Muscle of leg (tissue), 11 donors: ENCODE results near the gene KRT1. TPM values are rescaled to one million over a fixed set of nuclear protein-coding genes. Genes with fewer than 3 reads are reported as not detected.

Experiments used
- DNase-seq: peaks from one replicate; pipeline ENCODE4 v3.0.0; 2013
- H3K27ac ChIP-seq: one replicate; pipeline ENCODE4 v1.5.1; 2013; ENCODE audit warnings: mild to moderate bottlenecking, low read length, control low read depth
- H3K27me3 ChIP-seq: one replicate; pipeline ENCODE4 v1.6.1; 2013; ENCODE audit warnings: low read length; ENCODE audit not compliant: control insufficient read depth, insufficient read depth
- H3K36me3 ChIP-seq: one replicate; pipeline ENCODE4 v1.6.1; 2013; ENCODE audit warnings: low read length; ENCODE audit not compliant: control insufficient read depth, insufficient read depth
- H3K4me1 ChIP-seq: one replicate; pipeline ENCODE4 v1.6.1; 2013; ENCODE audit warnings: low read length; ENCODE audit not compliant: control insufficient read depth, insufficient read depth
- H3K4me3 ChIP-seq: one replicate; pipeline ENCODE4 v1.5.1; 2013; ENCODE audit warnings: low read length, control low read depth
- H3K9me3 ChIP-seq: replicated peaks from 2 replicates; pipeline ENCODE4 v1.6.1; 2013; ENCODE audit warnings: low read depth, low read length; ENCODE audit not compliant: control insufficient read depth
- WGBS: methylation state at CpG from one replicate; pipeline ENCODE4 v1.1.5; 2013; ENCODE audit warnings: missing lambda C conversion rate; ENCODE audit not compliant: insufficient coverage; 5-methylcytosine and 5-hydroxymethylcytosine counted together
- polyA plus RNA-seq, 8 donors: library from polyadenylated mRNA; unstranded; fragments of 120-200 nt; gene quantifications; one replicate each; pipeline versions ENCODE4 v1.2.1 to v1.2.3, GENCODE V29; 2013; ENCODE audit warnings: inconsistent platforms in 1 of 8, low replicate concordance in 1 of 8; ENCODE audit not compliant: insufficient read length in 8 of 8, insufficient read depth in 1 of 8
- total RNA-seq: library from RNA; stranded (reverse); fragments of 120-200 nt; gene quantifications from one replicate; pipeline ENCODE4 v1.2.4, GENCODE V29; 2013

KRT1 gene
- total and polyA plus RNA-seq, 9 donors = 0.35 to 193 (median 1.8) TPM

DNA sequence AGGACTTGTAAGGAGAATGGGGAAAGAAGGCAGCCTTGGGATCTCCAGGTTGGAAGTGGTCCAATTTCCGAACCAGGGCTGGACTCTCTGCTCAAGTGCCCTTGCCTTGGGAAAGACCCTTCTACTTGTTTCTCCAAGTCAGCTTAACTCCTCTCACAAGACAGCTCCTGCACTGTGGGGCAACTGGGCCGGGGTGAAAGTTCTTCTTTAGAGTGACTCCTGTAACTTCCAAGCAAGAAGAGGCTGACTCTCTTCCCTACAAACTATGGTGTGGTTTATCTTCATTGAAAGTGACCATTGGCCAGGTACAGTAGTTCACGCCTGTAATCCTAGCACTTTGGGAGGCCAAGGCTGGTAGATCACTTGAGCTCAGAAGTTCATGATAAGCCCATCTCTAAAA is 13.7 kb downstream of the KRT1 start:
- no CpG with 5 or more reads among the region's 3 CpGs for WGBS
- Histone ChIP-seq H3K4me1 (no peaks in the 10 kb centered on the region), H3K36me3 (no peaks in the 10 kb centered on the region), H3K27ac (no peak overlapping the region), H3K9me3 (no peaks in the 10 kb centered on the region), H3K27me3 (peaks cover 8% of the 10 kb centered on the region), H3K4me3 (no peak overlapping the region)
- no peak for DNase-seq

DNA sequence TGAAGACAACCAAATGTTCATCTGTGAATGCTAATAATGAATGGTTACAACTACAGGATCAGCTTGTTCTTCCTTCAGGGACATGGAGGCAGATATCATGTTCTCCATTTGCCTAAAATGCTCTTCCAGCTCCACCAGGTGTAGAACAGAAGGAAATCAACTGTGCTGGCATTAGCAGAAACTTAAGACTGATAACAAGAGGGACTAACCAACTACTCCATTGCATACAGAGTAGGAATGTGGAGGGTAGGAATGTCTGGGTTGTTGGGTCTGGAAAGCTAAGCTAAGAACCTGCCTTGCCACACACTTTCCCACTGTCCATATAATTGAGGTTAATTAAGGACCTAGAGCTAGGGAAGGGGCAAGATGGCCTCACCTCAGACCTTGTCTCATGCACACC is 16.8 kb downstream of the KRT1 start:
- no peaks in the 10 kb centered on the region for H3K36me3 ChIP-seq
- H3K4me1 ChIP-seq = no peaks in the 10 kb centered on the region
- no peak overlapping the region for H3K27ac ChIP-seq
- DNase-seq = no peak
- H3K9me3 ChIP-seq = no peaks in the 10 kb centered on the region
- H3K4me3 ChIP-seq = no peak overlapping the region
- peaks cover 11% of the 10 kb centered on the region for H3K27me3 ChIP-seq

DNA sequence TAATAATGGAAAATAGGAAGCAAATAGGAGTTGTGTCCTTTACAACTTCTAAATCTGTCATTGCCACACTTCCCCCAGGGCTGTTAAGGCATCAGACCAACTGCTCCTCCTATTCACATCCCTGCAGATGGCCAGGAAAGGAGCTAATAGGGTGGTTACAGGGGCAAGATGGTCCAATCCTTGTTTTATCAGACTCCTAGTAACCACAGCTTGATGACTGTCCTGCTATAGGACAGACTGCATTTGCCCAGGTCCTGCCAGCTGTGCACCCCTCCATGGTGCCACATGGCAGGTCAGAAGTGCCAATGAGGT is 17.3 kb downstream of the KRT1 start:
- Histone ChIP-seq H3K4me1 (no peaks in the 10 kb centered on the region), H3K4me3 (no peak overlapping the region), H3K27me3 (peaks cover 14% of the 10 kb centered on the region), H3K36me3 (no peaks in the 10 kb centered on the region), H3K27ac (no peak overlapping the region), H3K9me3 (no peaks in the 10 kb centered on the region)
- DNase-seq = no peak

DNA sequence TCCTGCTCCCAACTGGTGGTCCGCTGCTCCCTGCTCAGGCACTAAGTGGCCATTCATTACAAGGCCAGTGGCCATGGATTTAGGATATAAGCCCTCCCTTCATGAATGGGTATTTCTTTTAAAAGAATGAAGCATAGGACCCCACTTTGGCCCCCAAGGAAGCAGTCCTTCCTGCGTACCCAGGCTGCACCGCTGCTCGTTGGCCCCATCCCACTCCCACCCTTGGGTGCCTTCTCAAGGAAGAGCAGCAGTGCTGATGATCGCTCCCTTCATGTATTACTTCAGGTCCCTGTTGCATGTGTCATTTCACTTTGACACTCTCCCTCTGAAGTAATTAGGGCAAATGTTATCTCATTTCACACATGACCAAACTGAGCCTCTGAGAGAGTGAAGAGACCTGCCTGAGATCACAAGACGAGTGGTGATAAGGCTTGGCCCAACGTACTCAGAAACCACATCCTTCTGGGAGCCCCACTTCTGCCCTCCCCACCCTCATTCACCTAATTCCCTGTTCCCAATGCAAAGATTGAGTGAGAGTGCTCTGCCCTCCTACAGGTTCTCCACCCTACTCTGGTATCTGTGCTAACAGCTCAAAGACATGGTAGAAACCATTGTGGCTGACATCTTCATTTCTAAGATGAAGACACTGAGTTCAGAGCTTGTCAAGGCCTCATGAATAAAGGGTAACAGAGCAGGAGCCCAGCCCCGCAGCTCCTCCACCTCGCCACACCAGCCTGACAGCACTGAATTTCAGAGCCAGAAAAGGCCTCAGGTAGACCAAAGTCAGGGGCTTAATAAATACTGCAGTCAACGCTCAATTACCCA is 17.9 kb downstream of the KRT1 start:
- 86% methylated on average over 5 of the region's 10 CpGs for WGBS
- no peaks in the 10 kb centered on the region for H3K9me3 ChIP-seq

DNA sequence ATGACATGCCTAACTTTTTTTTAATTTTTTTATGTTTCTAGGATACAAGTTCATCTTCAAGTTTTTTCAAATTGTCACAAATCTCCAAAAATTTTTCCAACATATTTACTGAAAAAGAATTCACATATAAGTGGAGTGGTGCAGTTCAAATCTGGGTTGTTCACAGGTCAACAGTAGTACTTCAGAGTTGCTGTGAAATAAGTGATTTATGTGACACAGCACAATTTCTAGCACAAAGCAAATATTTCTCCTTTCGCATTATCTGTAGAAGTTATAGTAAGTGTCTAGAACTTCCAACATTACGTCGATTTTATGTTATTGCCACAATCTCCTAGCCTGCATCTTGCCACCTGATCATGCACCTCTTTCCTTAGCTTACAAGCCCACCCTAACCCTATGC is 18.5 kb downstream of the KRT1 start:
- 86% methylated on average over 2 of the region's 3 CpGs for WGBS
- Histone ChIP-seq H3K9me3 (no peaks in the 10 kb centered on the region), H3K4me3 (no peak overlapping the region), H3K27me3 (peaks cover 18% of the 10 kb centered on the region), H3K27ac (no peak overlapping the region), H3K36me3 (no peaks in the 10 kb centered on the region), H3K4me1 (no peaks in the 10 kb centered on the region)
- DNase-seq = no peak

More for the DNA sequence above, 17.9 kb downstream of the KRT1 start:
- H3K27ac ChIP-seq = no peak overlapping the region
- H3K27me3 ChIP-seq = peaks cover 17% of the 10 kb centered on the region
- no peak overlapping the region for H3K4me3 ChIP-seq
- H3K36me3 ChIP-seq = no peaks in the 10 kb centered on the region
- DNase-seq = no peak
- no peaks in the 10 kb centered on the region for H3K4me1 ChIP-seq

DNA sequence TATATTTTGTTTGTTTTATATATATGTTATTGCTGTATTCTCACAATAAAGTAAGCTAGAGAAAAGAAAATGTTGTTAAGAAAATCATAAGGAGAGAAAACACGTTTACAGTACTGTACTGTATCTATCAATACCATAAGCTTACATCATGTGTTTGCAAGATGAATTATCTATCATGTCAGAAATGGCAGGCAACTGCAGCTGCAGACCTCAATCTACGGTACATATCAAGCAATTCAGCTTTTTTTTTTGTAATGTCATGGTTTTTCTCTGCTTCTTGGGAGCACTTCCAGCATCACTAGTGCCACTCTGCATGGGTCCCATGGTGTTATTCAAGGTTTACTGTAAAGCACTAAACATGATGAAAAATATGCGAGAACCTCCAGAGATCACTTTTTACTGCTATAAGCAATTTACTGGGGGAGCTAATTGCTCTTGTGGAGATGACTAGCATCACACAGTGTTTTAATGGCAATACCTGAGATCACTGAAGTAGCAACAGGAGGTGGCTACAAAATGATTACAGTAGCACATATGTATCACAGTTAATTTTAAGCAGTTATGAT is 19.2 kb downstream of the KRT1 start:
- H3K36me3 ChIP-seq = no peaks in the 10 kb centered on the region
- H3K9me3 ChIP-seq = no peaks in the 10 kb centered on the region
- no peak for DNase-seq
- WGBS = 82% methylated on average over 2 of the region's 3 CpGs
- H3K4me1 ChIP-seq = no peaks in the 10 kb centered on the region
- H3K27ac ChIP-seq = no peak overlapping the region
- H3K27me3 ChIP-seq = peaks cover 19% of the 10 kb centered on the region
- no peak overlapping the region for H3K4me3 ChIP-seq

DNA sequence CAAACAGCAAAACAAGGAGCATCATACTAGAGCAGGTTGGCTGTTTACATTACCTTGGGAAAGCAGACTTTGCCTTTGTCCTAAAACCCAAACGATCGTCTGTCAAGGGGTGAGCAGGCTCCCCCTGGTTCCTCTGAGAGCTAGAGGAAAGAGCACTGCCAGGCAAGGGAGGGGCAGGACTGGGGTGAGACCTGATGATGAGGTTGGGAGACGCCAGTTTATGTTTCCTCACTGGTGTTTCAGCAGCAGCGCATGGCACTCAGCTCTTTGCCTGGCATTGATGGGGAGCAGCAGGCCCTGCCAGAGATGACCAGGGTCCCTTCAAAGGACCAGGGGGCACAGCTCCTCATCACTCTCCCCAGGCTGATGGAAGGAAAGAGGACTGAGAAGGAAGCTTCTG is 20.3 kb downstream of the KRT1 start:
- Histone ChIP-seq H3K4me1 (no peaks in the 10 kb centered on the region), H3K4me3 (no peak overlapping the region), H3K27ac (no peak overlapping the region), H3K36me3 (no peaks in the 10 kb centered on the region), H3K27me3 (peaks cover 23% of the 10 kb centered on the region), H3K9me3 (no peaks in the 10 kb centered on the region)
- DNase-seq = no peak
- WGBS = 70% methylated on average over 3 of the region's 4 CpGs

DNA sequence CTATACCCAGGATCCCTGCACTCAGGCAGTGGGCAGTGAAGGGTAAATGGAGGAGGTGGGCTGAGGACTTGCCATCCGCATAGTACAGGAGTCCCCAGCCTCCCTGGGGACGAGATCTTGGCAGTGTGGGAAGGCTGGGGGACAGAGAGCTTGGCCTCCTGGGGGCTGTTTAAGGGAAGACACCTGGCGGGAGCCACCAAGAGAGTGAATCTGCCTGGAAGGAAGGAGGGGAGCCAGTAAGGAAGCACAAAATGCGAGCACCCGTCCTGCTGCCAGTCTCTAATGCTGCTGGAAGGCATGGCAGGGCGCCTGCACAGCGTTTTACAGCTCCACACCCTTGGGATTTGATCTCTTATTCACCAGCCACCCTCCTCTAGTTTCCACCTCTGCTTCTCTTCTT is 20.8 kb downstream of the KRT1 start:
- no peaks in the 10 kb centered on the region for H3K9me3 ChIP-seq
- no peak overlapping the region for H3K4me3 ChIP-seq
- DNase-seq = no peak
- 42% methylated on average over 7 of the region's 7 CpGs for WGBS
- no peak overlapping the region for H3K27ac ChIP-seq
- peaks cover 22% of the 10 kb centered on the region for H3K27me3 ChIP-seq
- no peaks in the 10 kb centered on the region for H3K36me3 ChIP-seq
- H3K4me1 ChIP-seq = no peaks in the 10 kb centered on the region

DNA sequence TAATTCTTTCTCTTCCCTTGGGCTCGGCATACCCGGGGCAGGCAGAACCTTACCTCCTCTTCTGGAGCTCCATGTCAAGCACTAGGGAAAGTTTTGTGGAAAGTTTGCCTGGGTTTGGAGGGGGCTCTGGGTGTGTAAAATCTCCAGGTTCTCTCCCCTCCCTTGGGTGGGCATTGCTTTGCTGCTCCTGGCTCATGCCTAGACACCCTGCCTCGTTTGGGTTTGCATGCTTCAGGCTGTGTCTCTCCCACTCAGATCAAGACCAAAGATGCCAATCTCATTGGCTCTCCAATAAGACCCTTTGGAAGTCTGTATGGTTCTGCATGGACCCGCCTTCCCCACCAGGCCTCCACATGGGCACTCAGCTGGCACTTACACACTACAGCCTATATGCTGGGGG is 22.0 kb downstream of the KRT1 start:
- WGBS = 75% methylated on average over 2 of the region's 4 CpGs
- H3K27me3 ChIP-seq = peaks cover 22% of the 10 kb centered on the region
- no peaks in the 10 kb centered on the region for H3K9me3 ChIP-seq
- no peak overlapping the region for H3K4me3 ChIP-seq
- no peak for DNase-seq
- no peaks in the 10 kb centered on the region for H3K36me3 ChIP-seq
- no peak overlapping the region for H3K27ac ChIP-seq
- H3K4me1 ChIP-seq = no peaks in the 10 kb centered on the region

DNA sequence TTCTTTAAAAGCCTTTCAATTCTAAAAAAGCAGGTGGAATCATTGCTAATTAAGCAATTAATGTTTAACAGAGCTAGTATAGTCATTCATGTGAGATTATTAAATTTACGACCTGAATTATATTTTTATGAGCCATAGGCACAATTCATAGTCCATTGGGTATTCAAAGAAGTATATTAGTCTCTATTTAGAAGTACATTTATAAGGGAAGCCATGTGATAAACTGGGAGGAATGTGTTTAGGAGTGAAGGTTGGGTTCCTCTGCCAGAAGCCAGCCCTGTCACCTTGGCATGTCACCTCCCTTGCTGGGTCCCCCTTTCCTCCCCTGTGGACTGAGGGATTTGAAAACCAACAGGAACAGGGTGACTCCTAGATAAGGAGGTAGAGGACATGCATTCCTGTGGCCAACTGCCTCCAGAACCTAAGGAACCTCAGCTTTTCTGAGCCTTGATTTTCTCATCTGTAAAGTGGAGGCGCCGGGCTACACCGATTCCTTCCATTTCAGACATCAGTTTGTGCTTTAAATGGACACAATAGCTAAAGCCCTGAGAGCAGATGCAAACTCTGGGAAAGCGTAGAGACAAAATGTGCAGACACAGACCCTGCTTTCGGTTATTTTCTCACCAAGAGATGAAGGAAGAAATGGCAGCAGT is 22.8 kb downstream of the KRT1 start:
- 89% methylated on average over 5 of the region's 6 CpGs for WGBS
- no peaks in the 10 kb centered on the region for H3K4me1 ChIP-seq

More for the DNA sequence above, 22.8 kb downstream of the KRT1 start:
- no peaks in the 10 kb centered on the region for H3K9me3 ChIP-seq
- peaks cover 19% of the 10 kb centered on the region for H3K27me3 ChIP-seq
- H3K4me3 ChIP-seq = no peak overlapping the region
- no peak for DNase-seq
- no peaks in the 10 kb centered on the region for H3K36me3 ChIP-seq
- H3K27ac ChIP-seq = no peak overlapping the region
